ENCODE measurements around the gene ATG10. TPM values are rescaled to one million over a fixed set of nuclear protein-coding genes. Genes with fewer than 3 reads are reported as not detected.
"Not testable (repeated sequence)": the region's sequence is repeated elsewhere in the genome, so short reads cannot be mapped to it uniquely, and the experiment has no call there.

ATG10 gene
- total RNA-seq, 4 donors from 2014 or later, result 5.6 to 10.7 (median 8.3) TPM

- H3K4me1 ChIP-seq, result peaks cover 3% of the 10 kb centered on the region
- DNase-seq (ENCODE audit: low spot score in 2 of 2), result no peak
- H3K36me3 ChIP-seq, result no peaks in the 10 kb centered on the region
- H3K9me3 ChIP-seq, result no peaks in the 10 kb centered on the region
- no peak overlapping the region for H3K4me3 ChIP-seq
- H3K27me3 ChIP-seq, result no peaks in the 10 kb centered on the region
- TF ChIP-seq POLR2A (IDR thresholded peaks at IDR 0.05) (no peak), POLR2AphosphoS5 (IDR thresholded peaks at IDR 0.05) (no peak), CTCF (IDR thresholded peaks at IDR 0.05) (no peak), EP300 (IDR thresholded peaks at IDR 0.05) (no peak)
- H3K27ac ChIP-seq, result no peak overlapping the region
- 96% methylated on average over 2 of the region's 2 CpGs for WGBS
Observed at GRCh38 chr5:82010696-82011095, 38.9 kb downstream of the ATG10 start.

GRCh38 chr5:82011761-82012160, 39.9 kb downstream of the ATG10 start:
- H3K27ac ChIP-seq, result no peak overlapping the region

GRCh38 chr5:82014644-82015043, 42.8 kb downstream of the ATG10 start:
- DNase-seq (ENCODE audit: low spot score in 2 of 2); H3K27ac ChIP-seq; H3K36me3 ChIP-seq; H3K9me3 ChIP-seq; H3K27me3 ChIP-seq; H3K4me3 ChIP-seq; H3K4me1 ChIP-seq: not testable (repeated sequence)
- 97% methylated on average over 4 of the region's 4 CpGs for WGBS

More at GRCh38 chr5:82011761-82012160, 39.9 kb downstream of the ATG10 start:
- TF ChIP-seq CTCF (IDR thresholded peaks at IDR 0.05) (no peak), EP300 (IDR thresholded peaks at IDR 0.05) (no peak), POLR2A (IDR thresholded peaks at IDR 0.05) (no peak), POLR2AphosphoS5 (IDR thresholded peaks at IDR 0.05) (no peak)
- H3K9me3 ChIP-seq, result no peaks in the 10 kb centered on the region
- no peaks in the 10 kb centered on the region for H3K36me3 ChIP-seq
- 94% methylated on average over 1 of the region's 1 CpG for WGBS
- peaks cover 3% of the 10 kb centered on the region for H3K4me1 ChIP-seq
- no peak for DNase-seq (ENCODE audit: low spot score in 2 of 2)
- no peaks in the 10 kb centered on the region for H3K27me3 ChIP-seq
- no peak overlapping the region for H3K4me3 ChIP-seq

- Histone ChIP-seq H3K9me3 (no peaks in the 10 kb centered on the region), H3K36me3 (no peaks in the 10 kb centered on the region), H3K27ac (no peak overlapping the region), H3K4me1 (peaks cover 4% of the 10 kb centered on the region), H3K4me3 (no peak overlapping the region), H3K27me3 (no peaks in the 10 kb centered on the region)
- 82% methylated on average over 1 of the region's 1 CpG for WGBS
- no peak for DNase-seq (ENCODE audit: low spot score in 2 of 2)
- TF ChIP-seq CTCF (IDR thresholded peaks at IDR 0.05) (no peak), EP300 (IDR thresholded peaks at IDR 0.05) (no peak)
Observed at GRCh38 chr5:82018462-82018861, 46.6 kb downstream of the ATG10 start.

GRCh38 chr5:82019342-82020138, 47.7 kb downstream of the ATG10 start:
- 71% methylated on average over 5 of the region's 5 CpGs for WGBS
- no peak overlapping the region for H3K4me3 ChIP-seq
- H3K9me3 ChIP-seq, result no peaks in the 10 kb centered on the region
- H3K36me3 ChIP-seq, result no peaks in the 10 kb centered on the region
- no peak for DNase-seq (ENCODE audit: low spot score in 2 of 2)
- TF ChIP-seq POLR2A (IDR thresholded peaks at IDR 0.05), result no peak
- TF ChIP-seq POLR2AphosphoS5 (IDR thresholded peaks at IDR 0.05), result no peak
- TF ChIP-seq CTCF (IDR thresholded peaks at IDR 0.05), result no peak
- TF ChIP-seq EP300 (IDR thresholded peaks at IDR 0.05), result no peak
- H3K27me3 ChIP-seq, result no peaks in the 10 kb centered on the region
- H3K4me1 ChIP-seq, result peaks cover 7% of the 10 kb centered on the region
- H3K27ac ChIP-seq, result no peak overlapping the region

GRCh38 chr5:82022499-82022898, 50.7 kb downstream of the ATG10 start:
- no peaks in the 10 kb centered on the region for H3K36me3 ChIP-seq
- no peak overlapping the region for H3K4me3 ChIP-seq
- 89% methylated on average over 1 of the region's 1 CpG for WGBS
- no peak for TF ChIP-seq EP300 (IDR thresholded peaks at IDR 0.05)
- no peak for TF ChIP-seq CTCF (IDR thresholded peaks at IDR 0.05)
- no peak for TF ChIP-seq POLR2A (IDR thresholded peaks at IDR 0.05)
- no peak for TF ChIP-seq POLR2AphosphoS5 (IDR thresholded peaks at IDR 0.05)
- H3K9me3 ChIP-seq, result no peaks in the 10 kb centered on the region
- DNase-seq (ENCODE audit: low spot score in 2 of 2), result no peak
- H3K4me1 ChIP-seq, result peaks cover 7% of the 10 kb centered on the region
- H3K27me3 ChIP-seq, result no peaks in the 10 kb centered on the region
- no peak overlapping the region for H3K27ac ChIP-seq

Data from suprapubic skin (tissue), 4 donors.